Epithelial cell of alveolus of lung (primary cell): ENCODE data around the gene PROM1. TPM values are rescaled to one million over a fixed set of nuclear protein-coding genes. Genes with fewer than 3 reads are reported as not detected.

ENCODE experiments used
- total RNA-seq: library from RNA; depleted of rRNA; stranded (reverse); fragments of >200 nt; gene quantifications from 2 replicates; pipeline ENCODE4 v1.2.1, GENCODE V29; 2015

Gene PROM1
- total RNA-seq = not detected in 2 replicates

DNA sequence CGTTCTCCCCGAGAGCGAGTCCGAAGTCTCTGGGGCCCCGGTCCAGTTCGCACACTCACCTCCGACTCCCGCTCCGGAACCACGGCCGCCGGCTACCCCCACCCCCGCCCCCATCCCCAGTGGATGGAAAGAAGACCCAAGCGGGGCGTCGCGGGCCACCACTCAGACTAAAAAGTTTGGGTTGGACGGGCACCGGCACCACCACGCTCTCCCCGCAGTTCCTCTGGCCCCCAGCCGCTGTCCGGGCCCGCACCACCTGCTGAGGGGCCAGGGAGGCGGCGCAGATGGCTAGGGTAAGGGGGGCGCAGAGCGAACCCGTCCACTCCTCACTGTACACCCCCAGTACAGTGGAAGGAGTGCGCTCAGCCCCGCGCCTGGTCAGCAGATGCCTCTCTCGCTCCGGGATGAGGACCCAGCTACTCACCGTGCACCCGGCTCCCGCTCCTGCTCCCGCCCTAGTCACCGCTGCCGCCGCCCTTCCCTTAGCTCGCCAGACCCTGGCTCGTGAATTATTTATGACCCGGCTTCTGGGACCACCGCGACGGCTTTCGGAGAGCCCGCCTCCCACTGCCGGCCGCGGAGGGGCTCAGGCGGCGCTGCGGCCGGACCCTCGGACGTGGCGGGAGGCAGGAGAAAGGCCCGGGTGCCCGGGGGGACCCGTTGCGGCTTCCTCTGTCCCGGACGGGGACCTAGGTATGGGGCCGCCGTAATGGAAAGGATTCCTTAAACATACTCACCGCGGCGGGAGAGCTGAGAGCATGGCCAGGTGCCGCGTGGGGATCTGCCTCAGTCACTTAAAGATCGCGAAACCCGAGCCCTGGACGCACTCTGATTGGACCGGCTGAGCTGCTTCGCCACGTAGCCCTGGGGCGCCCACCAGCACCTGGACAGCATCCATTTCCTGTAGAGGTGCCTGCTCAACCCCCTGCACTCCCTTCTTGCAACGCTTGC is at the start of gene PROM1:
PROM1 (minus strand) TSS at position 783 of the 951 bp plus-strand sequence. CDS start 8,117 bp downstream, outside the sequence.

DNA sequence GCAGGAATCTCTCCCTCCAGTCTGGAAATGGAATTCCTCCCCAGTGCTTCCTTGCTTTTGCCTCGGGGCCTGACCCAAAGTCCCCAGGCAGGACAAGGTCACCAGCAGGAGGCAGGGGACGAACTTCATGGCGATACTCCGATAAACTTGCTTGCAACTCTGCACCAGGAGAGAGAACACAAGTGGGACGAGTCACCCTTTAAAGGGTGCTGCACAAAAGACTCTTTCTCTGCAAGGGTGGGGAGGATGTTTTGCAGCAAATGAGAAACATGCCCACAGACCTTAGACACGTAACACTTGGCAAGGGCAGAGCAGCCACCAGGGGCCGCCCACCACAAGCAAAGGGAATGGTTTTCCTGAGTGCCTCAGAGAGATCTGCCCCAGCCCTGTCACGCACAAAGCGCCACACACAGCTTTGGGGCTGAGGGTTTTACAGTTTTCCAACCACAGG is 120.8 kb downstream of the PROM1 start, which contains the start of gene FGFBP2:
FGFBP2 (minus strand) TSS at position 175 of the 451 bp plus-strand sequence; CDS start at position 129, 46 bp downstream.

DNA sequence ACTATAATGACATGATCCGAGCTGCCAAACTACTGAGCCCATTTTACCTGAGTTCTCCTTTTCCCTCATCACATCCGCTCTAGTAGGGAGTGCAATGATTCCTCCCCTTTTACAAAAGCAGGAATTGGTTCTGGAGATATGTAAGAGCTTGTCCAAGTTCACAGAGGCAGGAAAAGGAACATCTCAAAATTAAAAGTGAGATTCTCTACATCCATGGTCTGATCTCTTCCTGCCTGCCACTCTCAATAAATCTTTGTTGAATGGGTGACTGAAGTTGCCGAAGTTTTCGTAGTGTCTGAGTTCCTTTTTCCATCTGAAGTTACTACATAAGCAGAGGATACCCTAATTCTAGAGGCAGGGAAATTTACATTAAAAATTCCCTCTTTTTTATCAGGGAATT is 145.2 kb downstream of the PROM1 start, which contains the start of gene FGFBP1:
FGFBP1 (minus strand) TSS at position 101 of the 400 bp plus-strand sequence. CDS start 2,108 bp downstream, outside the sequence.

Other genes with a start within 250 kb of the PROM1 start
- 0.65 TPM in 1 of 2 replicates, not detected in the other for gene FGFBP1, start 145.3 kb downstream of the PROM1 start, total RNA-seq
- gene FGFBP2, start 120.8 kb downstream of the PROM1 start, total RNA-seq = not detected in 2 replicates
- 8.9 and 16.3 TPM in 2 replicates for gene TAPT1, start 142.4 kb upstream of the PROM1 start, total RNA-seq